HEK293 (cell line): ENCODE data around the gene UBE4B.
A peak's percentile ranks its signal among the peaks of the same experiment; 100 is the strongest.

Experiments
- CTCF ChIA-PET: fragments of 350-600 bp; formaldehyde crosslinking; extraction: SDS; loops from one replicate; lab custom pipeline; 2021; ENCODE audit warnings: antibody characterized with exemption; lab: Yijun Ruan, JAX
- POLR2A ChIA-PET: fragments of 300-600 bp; formaldehyde crosslinking; extraction: SDS; loops from one replicate; lab custom pipeline; 2020; ENCODE audit warnings: antibody characterized with exemption, inconsistent platforms; lab: Yijun Ruan, JAX
- H3K27ac ChIP-seq: fragments of 200-500 bp; sonication (Bioruptor generic); 2 replicates; pipeline ENCODE4 v1.5.1; 2014; ENCODE audit warnings: low read depth, low read length, control low read depth, inconsistent platforms; ENCODE audit errors: extremely low read depth
- H3K36me3 ChIP-seq, 2 experiments: fragments of 200-500 bp in 1 of 2; sonication (Bioruptor generic) in 1 of 2; 1 replicate in 1 of 2; 2 replicates in 1 of 2; pipeline ENCODE4 v1.5.1; 2014 to 2017; ENCODE audit warnings: inconsistent platforms in 2 of 2, low read length in 2 of 2; ENCODE audit not compliant: control insufficient read depth in 2 of 2, insufficient read depth in 1 of 2
- H3K4me1 ChIP-seq: fragments of 200-500 bp; sonication (Bioruptor generic); 2 replicates; pipeline ENCODE4 v1.5.1; 2014; ENCODE audit warnings: mild to moderate bottlenecking, low read length, inconsistent platforms; ENCODE audit not compliant: control insufficient read depth, insufficient read depth
- H3K4me3 ChIP-seq: 2 replicates; pipeline ENCODE4 v1.5.1; 2011; ENCODE audit warnings: low read depth, mild to moderate bottlenecking, control low read depth, low read length, moderate library complexity
- H3K9me3 ChIP-seq: fragments of 200-500 bp; sonication (Bioruptor generic); 2 replicates; pipeline ENCODE4 v1.5.1; 2014; ENCODE audit warnings: low read depth, low read length, inconsistent platforms; ENCODE audit not compliant: control insufficient read depth, insufficient read depth
- FEZF1 ChIP-seq: fragments of 450-650 bp; formaldehyde crosslinking; IDR thresholded peaks from 2 replicates; pipeline ENCODE4 v1.5.1; 2016; ENCODE audit warnings: missing biosample characterization, missing genetic modification characterization
- GLI2 ChIP-seq: fragments of 450-650 bp; formaldehyde crosslinking; IDR thresholded peaks from 2 replicates; pipeline ENCODE4; 2017; ENCODE audit warnings: missing biosample characterization, missing genetic modification characterization, low read depth, borderline replicate concordance
- IKZF3 ChIP-seq: fragments of 450-650 bp; IDR thresholded peaks from 2 replicates; pipeline ENCODE4 v1.5.0; 2018; ENCODE audit warnings: missing biosample characterization, mild to moderate bottlenecking, missing genetic modification characterization, moderate library complexity
- SCRT2 ChIP-seq: fragments of 450-650 bp; formaldehyde crosslinking; IDR thresholded peaks from 2 replicates; pipeline ENCODE4 v1.5.1; 2016; ENCODE audit warnings: missing biosample characterization, missing genetic modification characterization
- YY2 ChIP-seq: fragments of 450-650 bp; formaldehyde crosslinking; IDR thresholded peaks from 2 replicates; pipeline ENCODE4 v1.5.1; 2016; ENCODE audit warnings: missing biosample characterization, missing genetic modification characterization
- ZBTB48 ChIP-seq: fragments of 450-650 bp; formaldehyde crosslinking; IDR thresholded peaks from 2 replicates; pipeline ENCODE4 v1.5.1; 2016; ENCODE audit warnings: missing biosample characterization, missing genetic modification characterization
- ZBTB8A ChIP-seq: fragments of 450-650 bp; formaldehyde crosslinking; IDR thresholded peaks from 2 replicates; pipeline ENCODE4 v1.5.1; 2016; ENCODE audit warnings: missing biosample characterization, missing genetic modification characterization
- ZFP37 ChIP-seq: fragments of 450-650 bp; formaldehyde crosslinking; IDR thresholded peaks from 2 replicates; pipeline ENCODE4 v1.5.1; 2016; ENCODE audit warnings: missing biosample characterization, missing genetic modification characterization
- ZNF248 ChIP-seq: fragments of 450-650 bp; formaldehyde crosslinking; IDR thresholded peaks from 2 replicates; pipeline ENCODE4 v1.5.1; 2017; ENCODE audit warnings: missing biosample characterization, missing genetic modification characterization
- ZNF292 ChIP-seq: fragments of 450-650 bp; formaldehyde crosslinking; IDR thresholded peaks from 2 replicates; pipeline ENCODE4 v1.5.1; 2016; ENCODE audit warnings: low read depth, missing biosample characterization, missing genetic modification characterization, borderline replicate concordance
- ZNF335 ChIP-seq: fragments of 450-650 bp; formaldehyde crosslinking; conservative IDR thresholded peaks from 2 replicates; pipeline ENCODE4 v1.5.1; 2016; ENCODE audit warnings: missing biosample characterization, missing genetic modification characterization
- ZNF37A ChIP-seq: fragments of 450-650 bp; IDR thresholded peaks from 2 replicates; pipeline ENCODE4 v1.5.1; 2018; ENCODE audit warnings: missing biosample characterization, missing genetic modification characterization
- ZNF416 ChIP-seq: fragments of 450-650 bp; formaldehyde crosslinking; IDR thresholded peaks from 2 replicates; pipeline ENCODE4 v1.5.1; 2016; ENCODE audit warnings: missing biosample characterization, missing genetic modification characterization
- ZNF433 ChIP-seq: fragments of 450-650 bp; formaldehyde crosslinking; IDR thresholded peaks from 2 replicates; pipeline ENCODE4 v1.5.1; 2016; ENCODE audit warnings: missing biosample characterization, missing genetic modification characterization, low read depth
- ZNF514 ChIP-seq: fragments of 450-650 bp; formaldehyde crosslinking; IDR thresholded peaks from 2 replicates; pipeline ENCODE4 v1.5.1; 2016; ENCODE audit warnings: missing biosample characterization, missing genetic modification characterization
- ZNF555 ChIP-seq: fragments of 450-650 bp; formaldehyde crosslinking; conservative IDR thresholded peaks from 2 replicates; pipeline ENCODE4 v1.5.1; 2017; ENCODE audit warnings: missing biosample characterization, mild to moderate bottlenecking, missing genetic modification characterization, inconsistent platforms
- ZNF629 ChIP-seq: fragments of 450-650 bp; formaldehyde crosslinking; IDR thresholded peaks from 2 replicates; pipeline ENCODE4 v1.5.1; 2017; ENCODE audit warnings: missing biosample characterization, missing genetic modification characterization
- ZNF654 ChIP-seq: fragments of 450-650 bp; formaldehyde crosslinking; IDR thresholded peaks from 2 replicates; pipeline ENCODE4 v1.5.1; 2016; ENCODE audit warnings: low read depth, missing biosample characterization, missing genetic modification characterization
- ZNF76 ChIP-seq: fragments of 450-650 bp; formaldehyde crosslinking; IDR thresholded peaks from 2 replicates; pipeline ENCODE4; 2016; ENCODE audit warnings: low read depth, missing biosample characterization, missing genetic modification characterization, borderline replicate concordance
- ZNF837 ChIP-seq: fragments of 450-650 bp; formaldehyde crosslinking; IDR thresholded peaks from 2 replicates; pipeline ENCODE4 v1.5.1; 2016; ENCODE audit warnings: missing biosample characterization, missing genetic modification characterization
- TF ChIP-seq, protein P1 (sequence below): fragments of 450-650 bp; formaldehyde crosslinking; IDR thresholded peaks from 2 replicates; pipeline ENCODE4 v1.5.1; 2016; ENCODE audit warnings: missing biosample characterization, missing genetic modification characterization
- TF ChIP-seq, protein P2 (sequence below): IDR thresholded peaks from 2 replicates; pipeline ENCODE4 v1.6.1; 2011; ENCODE audit warnings: mild to moderate bottlenecking, low read depth, low read length, borderline replicate concordance
- TF ChIP-seq, protein P3 (sequence below): fragments of 450-650 bp; formaldehyde crosslinking; IDR thresholded peaks from 2 replicates; pipeline ENCODE4 v1.5.1; 2016; ENCODE audit warnings: missing biosample characterization, missing genetic modification characterization

UBE4B gene

GRCh38 chr1:10149231-10149630, 116.5 kb downstream of the UBE4B start:
- Histone ChIP-seq H3K4me1 (no peaks in the 10 kb centered on the region), H3K27ac (no peak overlapping the region), H3K9me3 (no peaks in the 10 kb centered on the region), H3K4me3 (no peak overlapping the region), H3K36me3 (peaks cover 0 to 27% of the 10 kb centered on the region in 2 experiments; a peak in 2 of 3 replicates)
- POLR2A ChIA-PET = no interaction called here
- CTCF ChIA-PET = interaction anchor here (0.7 kb wide), 2 partner anchors 23 to 198 kb away, joined by 3 to 4 read pairs; no protein-coding TSS in a partner anchor
- no peak for TF ChIP-seq ZNF837 (tag by site-specific recombination)
- TF ChIP-seq ZNF629 (tag by site-specific recombination) = no peak
- TF ChIP-seq ZNF37A (tag by site-specific recombination) = no peak
- no peak for TF ChIP-seq FEZF1 (tag by site-specific recombination)
- no peak for TF ChIP-seq IKZF3
- TF ChIP-seq ZNF433 (tag by site-specific recombination) = no peak
- TF ChIP-seq ZNF248 (tag by site-specific recombination) = no peak
- TF ChIP-seq, protein P1, sequence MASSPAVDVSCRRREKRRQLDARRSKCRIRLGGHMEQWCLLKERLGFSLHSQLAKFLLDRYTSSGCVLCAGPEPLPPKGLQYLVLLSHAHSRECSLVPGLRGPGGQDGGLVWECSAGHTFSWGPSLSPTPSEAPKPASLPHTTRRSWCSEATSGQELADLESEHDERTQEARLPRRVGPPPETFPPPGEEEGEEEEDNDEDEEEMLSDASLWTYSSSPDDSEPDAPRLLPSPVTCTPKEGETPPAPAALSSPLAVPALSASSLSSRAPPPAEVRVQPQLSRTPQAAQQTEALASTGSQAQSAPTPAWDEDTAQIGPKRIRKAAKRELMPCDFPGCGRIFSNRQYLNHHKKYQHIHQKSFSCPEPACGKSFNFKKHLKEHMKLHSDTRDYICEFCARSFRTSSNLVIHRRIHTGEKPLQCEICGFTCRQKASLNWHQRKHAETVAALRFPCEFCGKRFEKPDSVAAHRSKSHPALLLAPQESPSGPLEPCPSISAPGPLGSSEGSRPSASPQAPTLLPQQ (tag by site-specific recombination) = no peak
- TF ChIP-seq ZNF292 (tag by site-specific recombination) = no peak
- TF ChIP-seq, protein P2, sequence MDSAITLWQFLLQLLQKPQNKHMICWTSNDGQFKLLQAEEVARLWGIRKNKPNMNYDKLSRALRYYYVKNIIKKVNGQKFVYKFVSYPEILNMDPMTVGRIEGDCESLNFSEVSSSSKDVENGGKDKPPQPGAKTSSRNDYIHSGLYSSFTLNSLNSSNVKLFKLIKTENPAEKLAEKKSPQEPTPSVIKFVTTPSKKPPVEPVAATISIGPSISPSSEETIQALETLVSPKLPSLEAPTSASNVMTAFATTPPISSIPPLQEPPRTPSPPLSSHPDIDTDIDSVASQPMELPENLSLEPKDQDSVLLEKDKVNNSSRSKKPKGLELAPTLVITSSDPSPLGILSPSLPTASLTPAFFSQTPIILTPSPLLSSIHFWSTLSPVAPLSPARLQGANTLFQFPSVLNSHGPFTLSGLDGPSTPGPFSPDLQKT = no peak
- TF ChIP-seq ZBTB8A (tag by site-specific recombination) = no peak
- no peak for TF ChIP-seq ZNF555 (tag by site-specific recombination)
- TF ChIP-seq, protein P3, sequence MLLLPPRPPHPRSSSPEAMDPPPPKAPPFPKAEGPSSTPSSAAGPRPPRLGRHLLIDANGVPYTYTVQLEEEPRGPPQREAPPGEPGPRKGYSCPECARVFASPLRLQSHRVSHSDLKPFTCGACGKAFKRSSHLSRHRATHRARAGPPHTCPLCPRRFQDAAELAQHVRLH (tag by site-specific recombination) = no peak
- no peak for TF ChIP-seq GLI2 (tag by site-specific recombination)
- no peak for TF ChIP-seq ZNF76
- no peak for TF ChIP-seq ZFP37 (tag by site-specific recombination)
- no peak for TF ChIP-seq YY2 (tag by site-specific recombination)
- TF ChIP-seq ZNF335 (tag by site-specific recombination) = no peak
- no peak for TF ChIP-seq SCRT2 (tag by site-specific recombination)
- TF ChIP-seq ZNF416 = no peak

DNA sequence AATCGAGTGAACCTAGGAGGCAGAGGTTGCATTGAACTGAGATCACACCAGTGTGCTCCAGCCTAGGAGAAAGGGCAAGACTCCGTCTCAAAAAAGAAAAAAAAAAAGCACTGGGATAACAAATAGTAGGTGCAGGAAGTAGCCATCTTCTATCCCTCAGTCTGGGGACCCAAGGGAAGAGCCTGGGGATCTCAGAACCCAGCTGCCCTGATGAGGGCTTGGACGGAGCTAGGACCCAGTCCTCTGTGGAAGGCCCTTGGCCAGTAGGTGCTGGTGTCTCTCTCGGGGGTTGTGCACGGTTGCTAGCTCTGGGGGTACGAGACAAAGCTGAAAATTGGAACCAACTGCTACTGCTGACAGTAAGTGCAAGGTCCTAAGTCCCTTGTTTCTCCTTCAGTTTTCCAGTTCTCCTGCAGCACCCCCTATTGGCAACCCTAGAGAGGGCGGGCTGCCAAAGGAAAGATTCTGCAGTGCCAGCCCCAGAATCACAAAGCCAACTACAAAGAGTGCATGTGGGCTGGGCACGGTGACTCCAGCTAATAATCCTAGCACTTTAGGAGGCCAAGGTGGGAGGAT, 120.0 kb downstream of the UBE4B start:
- CTCF ChIA-PET = interaction anchor here (0.5 to 3.8 kb wide), 22 partner anchors 8 to 611 kb away, joined by 3 to 37 read pairs (median 4); partner anchors contain the start of genes LZIC and NMNAT1
- POLR2A ChIA-PET = interaction anchor here (0.7 kb wide), 1 partner anchor 339 kb away, joined by 10 read pairs; no protein-coding TSS in a partner anchor
- H3K9me3 ChIP-seq = no peaks in the 10 kb centered on the region
- TF ChIP-seq ZNF514 (tag by site-specific recombination) (no peak), ZNF654 (tag by site-specific recombination) (peak; percentile 65), ZBTB48 (tag by site-specific recombination) (peak; percentile 69; the same call in 1 of the 2 replicates)
- no peaks in the 10 kb centered on the region for H3K4me1 ChIP-seq
- peaks cover 0 to 25% of the 10 kb centered on the region in 2 experiments; a peak in 2 of 3 replicates for H3K36me3 ChIP-seq
- no peak overlapping the region for H3K4me3 ChIP-seq
- H3K27ac ChIP-seq = no peak overlapping the region
